GDM1 (cell line): Measurements from ENCODE around the gene SUGCT.
"Not testable (repeated sequence)": the region's sequence is repeated elsewhere in the genome, so short reads cannot be mapped to it uniquely, and the experiment has no call there.

Experiments used
- DNase-seq: peaks from one replicate; lab custom pipeline; 2025; lab: John Stamatoyannopoulos, UW

Gene SUGCT

DNA sequence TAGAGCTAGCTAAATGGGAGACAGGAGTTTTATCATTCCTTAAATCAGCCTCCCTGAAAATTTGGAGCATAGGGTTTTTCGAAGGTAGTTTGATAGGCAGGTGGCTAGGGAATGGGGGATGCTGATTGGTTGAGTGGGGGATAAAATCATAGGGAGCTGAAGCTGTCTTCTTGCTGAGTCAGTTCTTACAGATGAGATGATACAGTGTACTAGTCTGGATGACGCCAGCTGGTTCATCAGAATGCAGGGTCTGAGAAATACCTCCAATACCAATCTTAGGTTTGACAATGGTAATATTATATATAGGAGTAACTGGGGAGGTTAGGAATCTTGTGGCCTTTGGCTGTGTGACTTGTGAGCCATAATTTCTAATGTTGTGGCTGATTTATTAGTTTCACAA lies 271.2 kb downstream of the SUGCT start:
- DNase-seq = no peak

DNA sequence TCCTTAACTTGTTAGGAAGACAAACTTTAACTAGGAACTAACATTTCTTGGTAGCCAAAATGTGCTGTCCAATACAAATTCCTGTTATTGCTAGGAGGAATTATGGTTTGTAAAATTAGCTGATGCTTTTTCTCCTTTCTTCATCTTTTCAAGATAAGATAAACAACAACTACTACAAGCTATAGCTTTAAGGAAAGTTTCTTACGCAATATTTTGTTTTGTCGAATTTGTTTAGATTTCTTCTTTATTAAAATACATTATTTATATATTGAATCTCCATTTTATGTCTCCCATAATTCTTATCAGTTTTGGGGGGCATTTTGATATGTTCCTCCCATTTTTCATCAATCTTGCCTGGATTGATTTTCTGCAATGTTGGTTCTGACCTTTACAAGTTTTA lies 277.5 kb downstream of the SUGCT start:
- no peak for DNase-seq

DNA sequence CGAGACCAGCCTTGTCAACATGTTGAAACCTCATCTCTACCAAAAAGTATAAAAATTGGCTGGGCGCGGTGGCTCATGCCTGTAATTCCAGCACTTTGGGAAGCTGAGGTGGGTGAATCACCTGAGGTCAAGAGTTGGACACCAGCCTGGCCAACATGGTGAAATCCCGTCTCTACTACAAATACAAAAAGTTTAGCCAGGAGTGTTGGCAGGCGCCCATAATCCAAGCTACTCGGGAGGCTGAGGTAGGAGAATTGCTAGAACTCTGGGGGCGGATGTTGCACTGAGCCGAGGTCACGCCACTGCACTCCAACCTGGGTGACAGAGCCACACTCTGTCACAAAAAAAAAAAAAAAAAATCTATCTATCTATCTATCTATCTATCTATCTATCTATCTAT lies 279.9 kb downstream of the SUGCT start:
- not testable (repeated sequence) for DNase-seq

DNA sequence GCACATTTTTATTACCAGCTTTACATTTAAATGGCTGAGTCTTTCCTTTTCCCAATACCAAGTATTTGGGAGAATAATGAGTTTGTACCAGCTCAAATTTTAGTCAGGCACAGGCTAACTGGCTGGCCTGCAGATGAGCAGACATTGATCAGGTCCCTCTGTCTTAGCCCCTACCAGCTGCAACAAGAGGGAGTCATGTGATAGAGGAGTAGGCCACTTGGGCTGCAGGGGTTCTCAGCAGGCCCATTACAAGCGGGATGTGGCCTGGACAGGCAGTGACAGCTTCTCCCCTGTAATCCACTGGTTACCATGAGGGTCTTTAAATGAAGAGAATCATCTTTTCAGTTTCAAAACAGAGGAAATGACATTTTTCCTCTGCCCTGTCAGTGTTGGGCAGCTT lies 283.6 kb downstream of the SUGCT start:
- DNase-seq = no peak

DNA sequence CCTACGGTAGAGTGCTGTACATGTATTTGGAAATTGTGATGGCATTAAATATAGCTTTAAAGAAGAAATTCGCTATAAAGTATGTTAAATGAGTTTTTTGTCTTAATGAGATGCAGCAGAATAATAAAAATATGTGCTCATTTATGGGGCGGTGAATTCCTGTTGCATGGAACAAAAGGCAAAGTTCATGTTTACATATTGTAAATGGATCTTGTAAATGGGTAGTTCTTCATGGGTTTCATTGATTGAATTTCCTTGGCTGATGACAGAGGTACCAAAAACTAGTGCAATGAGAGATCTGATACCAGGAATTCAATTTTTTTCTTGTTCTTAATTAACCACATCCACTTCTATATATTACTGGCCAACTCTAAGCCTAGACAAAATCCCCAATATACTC lies 284.2 kb downstream of the SUGCT start:
- no peak for DNase-seq

DNA sequence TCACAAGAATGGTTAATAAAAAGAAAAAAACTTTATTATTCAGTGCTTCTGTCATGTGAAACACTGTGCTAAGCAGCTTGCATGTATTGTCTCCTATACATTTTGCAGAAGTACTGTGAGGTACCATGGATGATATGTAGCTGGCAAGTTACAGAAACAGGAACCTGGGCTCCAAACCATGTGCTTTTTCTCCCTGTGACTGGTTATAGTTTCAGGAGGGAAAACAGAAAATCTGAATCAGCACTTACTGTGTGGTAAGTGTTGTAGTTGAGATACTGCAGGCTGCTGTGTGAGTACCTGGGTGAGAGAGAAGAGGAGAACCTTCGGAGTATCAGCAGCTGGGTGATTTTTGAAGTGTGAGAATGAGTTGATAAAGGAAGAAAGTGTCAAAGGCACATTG lies 285.0 kb downstream of the SUGCT start:
- DNase-seq = peak; percentile 65

DNA sequence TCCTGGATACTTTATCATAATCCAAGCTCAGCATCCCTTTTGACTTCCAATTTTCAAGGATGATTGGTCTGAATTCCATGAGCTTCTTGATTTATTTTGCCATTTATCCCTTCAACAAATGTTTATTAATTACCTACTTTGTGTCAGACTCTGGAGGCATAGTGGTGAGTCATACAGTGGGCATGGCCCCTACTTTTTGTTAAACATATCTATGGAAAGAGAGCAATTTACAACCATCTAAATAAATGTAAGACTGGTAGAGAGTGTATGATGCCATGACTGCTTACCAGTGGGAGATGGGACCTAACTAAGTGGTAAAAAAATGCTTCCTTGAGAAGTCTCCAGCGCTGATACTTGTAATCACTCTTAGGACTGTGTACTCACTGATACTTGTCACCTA lies 286.6 kb downstream of the SUGCT start:
- DNase-seq = no peak

DNA sequence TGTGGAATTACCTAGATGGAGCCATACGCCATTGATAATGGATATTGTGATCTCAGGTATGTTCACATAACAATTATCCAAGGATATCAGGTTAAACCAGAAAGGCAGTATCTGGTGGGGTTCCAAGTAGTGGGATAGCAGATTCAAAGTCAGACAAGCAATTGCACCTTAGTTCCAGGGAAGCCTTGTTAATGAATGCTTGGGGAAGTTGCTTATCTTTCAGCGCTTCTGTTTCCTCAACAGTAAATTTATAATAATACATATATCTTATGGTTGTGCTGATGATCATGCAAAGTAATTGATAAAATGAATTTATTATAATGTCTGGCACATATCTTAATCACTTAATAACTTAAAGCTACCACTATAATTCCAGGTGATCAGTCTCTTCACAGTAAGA lies 290.9 kb downstream of the SUGCT start:
- DNase-seq = no peak

DNA sequence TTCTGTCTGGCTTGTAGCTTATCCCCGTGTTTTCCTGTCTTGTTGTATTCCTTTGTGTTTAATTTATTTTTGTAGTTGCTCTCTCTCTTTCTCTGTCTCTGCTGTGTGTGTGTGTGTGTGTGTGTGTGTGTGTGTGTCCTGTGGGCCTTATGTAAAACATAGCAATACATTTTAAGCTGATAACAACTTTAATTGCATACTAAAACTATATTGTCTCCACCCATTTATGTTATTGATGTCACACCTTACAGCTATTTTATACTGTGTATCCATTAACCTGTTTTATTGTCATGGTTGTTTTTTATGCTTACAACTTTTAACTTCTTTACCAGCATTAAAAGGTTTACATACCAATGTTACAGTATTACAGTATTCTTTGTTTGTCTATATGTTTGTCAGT lies 293.6 kb downstream of the SUGCT start:
- no peak for DNase-seq

DNA sequence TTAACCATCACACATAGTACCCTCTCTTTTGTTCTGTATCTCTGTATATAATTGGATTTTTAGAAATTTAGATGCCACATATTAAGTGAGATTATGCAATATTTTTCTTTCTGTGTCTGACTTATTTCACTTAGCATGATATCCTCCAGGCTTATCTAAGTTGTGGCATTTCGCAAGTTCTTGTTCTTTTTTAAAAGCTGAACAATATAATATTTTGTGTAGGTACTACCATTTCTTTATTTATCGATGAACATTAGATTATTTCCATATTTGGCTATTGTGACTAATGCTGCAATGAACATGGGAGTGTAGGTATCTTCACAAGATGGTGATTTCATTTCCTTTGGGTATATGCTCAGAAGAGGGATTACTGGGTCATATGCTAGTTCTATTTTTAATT lies 295.0 kb downstream of the SUGCT start:
- no peak for DNase-seq

DNA sequence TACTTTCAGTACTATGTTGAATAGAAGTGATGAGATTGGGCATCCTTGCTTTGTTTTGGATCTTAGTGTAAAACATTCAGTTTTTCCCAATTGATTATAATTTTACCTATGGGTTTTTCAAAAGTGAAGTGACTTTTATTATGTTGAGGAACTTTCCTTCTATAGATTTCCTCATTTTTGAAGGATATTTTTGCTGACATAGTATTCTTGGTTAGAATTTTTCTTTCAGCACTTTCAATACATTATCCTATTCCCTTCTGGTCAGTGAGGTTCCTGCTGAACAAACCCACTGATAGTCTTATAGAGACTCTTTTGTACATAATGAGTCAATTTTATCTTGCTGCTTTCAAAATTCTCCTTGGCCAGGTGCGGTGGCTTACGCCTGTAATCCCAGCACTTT lies 297.2 kb downstream of the SUGCT start:
- DNase-seq = no peak

DNA sequence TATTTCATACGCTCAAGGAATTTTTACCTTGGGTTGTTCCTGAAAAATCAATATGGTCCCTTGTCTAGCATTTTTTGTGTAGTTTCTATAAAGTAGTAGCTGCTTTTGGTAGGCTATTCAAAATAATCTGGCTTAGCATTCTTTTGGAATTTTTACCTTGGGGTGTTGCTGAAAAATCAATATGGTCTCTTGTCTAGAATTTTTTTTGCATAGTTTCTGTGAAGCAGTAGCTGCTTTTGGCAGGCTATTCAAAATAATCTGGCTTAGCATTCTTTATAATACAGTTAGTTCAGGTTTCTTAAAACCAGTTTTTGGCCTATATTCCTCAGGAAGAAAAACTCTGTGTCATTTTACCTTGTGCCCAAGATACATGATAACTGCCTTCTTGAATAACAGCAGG lies 301.9 kb downstream of the SUGCT start:
- no peak for DNase-seq

DNA sequence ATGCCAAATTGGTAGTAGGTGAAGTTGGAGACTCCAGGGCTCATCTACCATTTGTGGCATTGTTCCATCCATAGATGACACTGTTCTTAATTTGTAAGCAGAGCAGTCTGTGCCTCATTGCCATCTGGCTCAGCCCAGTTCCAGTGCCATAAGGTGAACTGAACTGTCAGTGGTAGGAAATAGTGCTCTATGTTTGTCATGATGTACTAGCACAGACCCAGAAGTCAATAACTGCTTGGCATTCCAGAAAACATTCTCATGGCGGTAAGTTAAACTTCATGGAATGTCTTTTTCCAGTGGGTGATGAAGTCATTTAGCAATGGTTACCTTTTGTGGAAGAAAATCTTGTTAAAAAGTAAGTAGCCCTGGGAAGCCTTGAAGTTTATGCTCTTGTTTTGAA lies 302.7 kb downstream of the SUGCT start:
- no peak for DNase-seq

DNA sequence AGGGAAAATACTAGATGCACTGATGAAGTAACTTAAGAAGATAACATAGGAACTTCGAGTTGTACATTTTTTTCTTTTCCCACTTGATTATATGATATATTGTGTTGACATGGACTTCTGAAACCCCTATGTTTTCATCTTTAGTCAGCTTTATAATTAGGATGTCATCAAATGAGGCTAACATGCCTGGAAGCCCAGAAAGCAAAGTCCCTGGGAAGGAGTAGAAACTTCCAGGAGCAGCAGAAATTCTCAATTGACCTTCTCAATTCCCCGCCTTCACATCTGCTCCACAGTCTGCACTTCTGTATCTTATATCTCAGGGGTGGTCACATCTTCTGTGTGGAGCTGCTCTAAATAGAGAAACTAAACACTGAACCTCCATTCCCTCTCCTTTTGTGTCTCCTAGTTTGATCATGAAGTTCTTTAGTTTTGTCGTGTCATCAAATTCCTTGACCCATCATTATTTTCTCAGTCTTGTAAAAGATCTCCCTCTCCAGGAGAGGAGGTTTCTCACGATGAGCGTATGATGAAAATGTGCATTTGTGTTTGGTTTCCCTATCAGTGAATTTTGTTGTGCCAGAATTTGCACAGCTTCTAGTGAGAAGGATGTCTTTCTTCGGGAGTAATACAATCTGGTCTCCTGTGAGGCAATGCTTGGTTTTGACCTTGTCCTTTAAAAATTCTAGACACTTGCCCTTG lies 303.3 kb downstream of the SUGCT start:
- no peak for DNase-seq

DNA sequence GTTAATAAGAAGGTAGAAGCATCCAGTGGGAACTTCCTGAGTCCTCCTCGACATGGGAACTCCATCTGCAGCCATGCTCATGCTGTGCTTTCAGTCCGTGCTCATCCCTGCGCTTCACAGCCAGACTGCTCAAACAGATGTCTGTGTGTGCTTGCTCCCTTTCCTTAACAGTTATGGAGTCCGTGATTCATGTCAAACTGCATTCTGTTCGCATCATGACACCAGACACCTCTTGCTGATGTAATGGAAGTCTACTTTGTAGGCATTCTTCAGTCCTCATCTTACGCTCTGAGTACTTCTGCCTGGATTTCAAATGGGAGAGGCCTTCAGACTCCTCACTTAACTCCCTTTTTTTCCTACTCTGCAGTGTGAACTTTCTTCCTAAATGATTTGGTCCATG lies 304.9 kb downstream of the SUGCT start:
- no peak for DNase-seq

DNA sequence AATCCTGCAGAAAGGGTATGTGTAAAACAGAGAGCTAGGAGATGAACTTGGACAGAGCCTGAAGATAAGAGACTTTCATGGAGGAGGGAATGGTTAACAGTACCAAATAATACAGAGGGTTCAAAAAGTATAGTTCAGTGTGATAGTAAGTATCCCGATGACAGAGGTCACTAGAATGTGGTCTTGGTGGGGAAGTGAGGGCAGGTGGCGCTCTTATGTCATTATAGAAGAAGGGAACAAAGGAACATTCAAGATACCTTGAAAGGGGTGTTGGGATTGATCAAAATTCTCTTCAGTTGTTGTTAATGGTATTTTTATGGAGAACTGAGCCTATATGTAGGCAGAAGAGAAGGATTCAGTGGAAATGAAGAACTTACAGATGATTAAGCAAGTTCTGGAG lies 312.5 kb downstream of the SUGCT start:
- DNase-seq = no peak

DNA sequence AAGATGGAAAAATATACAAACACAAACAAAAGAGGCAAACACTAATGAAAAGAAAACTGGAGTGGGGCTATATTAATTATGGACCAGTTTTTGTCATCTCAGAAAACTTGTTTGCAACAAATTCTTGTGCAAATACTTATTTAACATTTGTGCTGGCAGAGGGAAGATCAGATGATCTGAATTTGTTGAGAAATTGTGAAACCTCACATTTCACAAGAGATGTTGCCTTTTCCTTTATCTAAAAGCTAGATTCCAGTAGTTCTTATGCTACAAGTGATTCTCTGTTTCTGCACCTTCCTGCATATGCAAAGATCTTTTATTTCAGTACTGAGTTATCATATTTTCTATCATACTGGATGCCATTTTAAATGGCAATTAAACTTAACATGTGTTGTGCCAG lies 320.7 kb downstream of the SUGCT start:
- DNase-seq = no peak

DNA sequence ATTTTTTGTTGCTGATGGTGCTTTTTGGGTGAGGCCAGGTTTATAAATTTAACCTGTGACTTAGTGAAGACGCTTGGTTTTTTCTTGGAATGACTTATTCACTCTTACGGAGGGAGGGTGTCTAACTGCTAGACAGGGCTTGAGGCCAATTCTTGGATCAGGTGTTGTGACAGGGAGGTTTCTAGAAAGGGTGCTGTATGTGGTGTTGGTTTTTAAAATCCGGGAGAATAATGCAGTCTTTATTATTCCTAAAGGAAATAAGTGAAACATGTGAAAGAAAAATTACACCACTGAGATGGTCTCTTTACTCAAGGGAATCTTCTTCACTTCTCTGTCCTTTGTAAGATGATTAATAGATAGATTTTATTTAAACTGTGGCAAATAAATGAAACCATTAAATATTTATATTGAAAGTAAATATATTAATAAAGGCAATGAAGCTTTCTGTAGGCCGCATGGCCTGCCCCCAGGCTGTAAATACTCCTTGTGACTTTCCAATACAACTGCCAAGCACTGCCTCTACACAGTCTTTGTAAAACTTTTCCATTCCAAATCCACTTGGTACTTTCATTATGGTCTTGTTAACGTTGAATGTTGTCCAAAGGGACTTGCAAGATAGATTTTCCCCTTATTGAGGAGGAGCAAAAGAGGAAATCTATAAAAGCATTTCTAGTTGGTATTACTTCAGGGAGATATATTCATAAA lies 323.1 kb downstream of the SUGCT start:
- DNase-seq = no peak

DNA sequence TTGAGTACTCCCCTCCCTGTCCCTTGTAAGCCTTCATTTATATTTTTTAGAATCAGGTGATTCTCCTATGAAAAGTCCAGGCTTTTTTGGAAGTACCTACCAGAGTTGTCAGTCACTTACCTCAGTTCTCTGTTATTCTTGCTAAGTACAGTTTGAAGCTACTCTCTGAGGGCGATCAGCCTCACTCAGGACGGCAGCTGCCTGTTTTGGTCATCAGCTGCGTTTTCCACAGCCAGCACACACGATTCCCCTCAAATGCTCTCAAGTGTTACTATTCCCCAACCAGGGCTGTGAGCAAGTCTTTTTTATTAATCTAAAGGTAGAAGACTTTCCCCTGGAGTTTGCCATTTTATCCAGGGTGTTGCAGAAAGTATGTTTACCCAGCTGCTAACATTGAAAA lies 328.6 kb downstream of the SUGCT start:
- DNase-seq = no peak

DNA sequence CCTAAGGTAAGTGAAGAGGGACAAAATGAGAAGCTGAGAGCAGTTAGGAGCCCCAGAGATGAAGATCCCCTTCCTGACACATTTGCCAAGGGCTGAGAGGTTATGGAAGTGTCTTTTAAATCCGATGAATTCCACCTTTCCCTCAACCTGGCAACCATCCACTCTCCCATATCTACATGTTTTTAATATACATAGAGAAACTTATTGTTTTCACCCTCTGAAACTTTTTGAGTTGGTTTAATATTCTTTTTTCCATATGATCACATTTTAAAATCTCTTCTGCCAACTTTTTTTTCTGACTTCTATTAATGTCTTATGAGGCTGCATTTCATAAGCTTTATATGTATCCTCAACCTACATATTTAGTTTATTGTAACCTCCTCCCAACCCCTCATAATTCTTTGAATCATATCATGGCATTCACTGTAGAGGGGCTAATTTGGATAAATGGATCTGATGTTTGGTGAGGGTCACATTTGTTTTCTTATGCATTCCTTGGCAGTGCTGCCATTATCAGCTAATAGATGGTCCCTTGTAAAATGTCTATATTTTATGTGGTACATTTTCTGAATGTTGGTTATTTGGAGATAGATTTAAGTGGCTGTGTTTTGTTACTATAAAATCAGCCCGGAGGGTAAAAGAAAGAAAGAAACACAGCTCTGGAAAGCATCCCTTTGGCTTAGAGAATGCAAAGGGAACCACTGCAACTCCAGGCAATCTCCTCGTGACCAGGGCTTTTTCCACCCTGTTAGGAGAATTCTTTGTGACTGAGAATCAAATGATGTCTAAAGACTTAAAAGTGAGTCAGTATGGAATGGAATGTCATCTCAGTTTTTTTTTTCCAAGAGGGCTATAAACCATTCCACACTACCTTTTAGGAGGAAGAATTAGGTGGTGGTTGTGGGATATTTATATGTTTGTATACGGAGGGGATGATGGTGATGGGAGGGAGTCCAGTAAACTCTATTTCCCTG lies 334.4 kb downstream of the SUGCT start:
- no peak for DNase-seq

DNA sequence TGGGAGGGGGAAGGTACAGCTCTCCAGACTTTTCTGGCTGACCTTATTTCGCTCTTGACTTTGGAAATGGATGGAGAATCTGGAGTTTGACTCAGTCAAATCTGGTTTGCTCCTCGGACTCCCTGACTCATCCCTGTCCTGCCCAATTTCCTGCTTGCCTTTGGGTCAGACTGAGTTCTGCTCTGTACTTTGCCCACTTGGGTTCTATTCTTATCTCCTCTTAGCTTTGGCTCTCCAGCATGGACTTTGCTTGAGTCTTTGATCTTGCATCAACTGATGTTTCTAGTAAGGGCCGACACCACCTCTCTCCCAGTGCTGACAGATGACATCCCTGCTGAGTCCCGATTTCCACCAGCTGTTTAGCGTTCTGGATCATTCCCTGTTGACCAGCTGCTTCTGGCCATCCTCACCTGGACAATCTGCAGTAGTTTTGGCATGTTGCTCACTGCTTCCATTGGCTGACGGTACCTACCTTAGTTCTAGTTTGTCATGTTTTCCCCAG lies 335.3 kb downstream of the SUGCT start:
- no peak for DNase-seq

DNA sequence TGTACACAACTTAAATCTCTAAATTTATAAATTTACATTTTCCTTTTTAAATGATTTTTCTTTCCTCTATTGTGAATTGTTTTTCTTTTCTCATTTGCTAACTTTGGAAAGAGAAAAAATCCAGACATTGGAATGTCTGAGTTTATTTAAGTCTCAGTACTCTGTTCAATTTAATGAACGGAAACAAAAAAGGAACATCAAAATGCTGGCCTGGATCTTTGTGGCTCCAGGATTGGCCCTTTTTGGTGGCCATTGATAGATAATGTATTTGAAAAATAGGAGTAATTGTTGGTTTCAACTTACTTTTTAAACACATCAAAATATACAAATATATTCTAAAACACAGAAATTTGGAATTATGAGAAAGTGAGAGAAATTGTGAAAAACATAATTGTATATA lies 336.0 kb downstream of the SUGCT start:
- no peak for DNase-seq

DNA sequence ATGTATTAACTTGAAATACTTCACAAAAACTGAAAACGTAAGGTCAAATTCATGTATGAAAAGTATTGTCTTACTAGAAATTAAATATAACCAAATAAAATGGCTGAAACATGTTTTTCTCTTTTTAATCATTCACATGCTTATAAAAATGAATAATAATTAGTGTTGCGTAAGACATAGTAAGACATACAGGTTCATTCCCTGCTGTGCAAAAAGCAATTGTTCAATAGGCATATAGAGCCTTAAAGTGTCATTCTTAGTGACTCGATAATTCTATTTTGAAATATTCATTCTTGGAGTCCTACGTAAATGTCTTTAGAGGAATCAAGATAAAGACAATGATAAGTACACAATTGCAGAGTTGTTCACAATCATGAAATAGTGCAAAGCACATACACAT lies 337.1 kb downstream of the SUGCT start:
- DNase-seq = no peak
